ENCODE measurements around the gene CDC20B.
"Not testable (repeated sequence)": the region's sequence is repeated elsewhere in the genome, so short reads cannot be mapped to it uniquely, and the experiment has no call there.

The CDC20B gene

GRCh38 chr5:55096182-55096581 is 76.8 kb downstream of the CDC20B start:
- no peak for DNase-seq (ENCODE audit: low read depth)
- no peak overlapping the region for H3K4me3 ChIP-seq (ENCODE audit: control insufficient read depth, low read depth, low read length)
- TF ChIP-seq, protein P1, sequence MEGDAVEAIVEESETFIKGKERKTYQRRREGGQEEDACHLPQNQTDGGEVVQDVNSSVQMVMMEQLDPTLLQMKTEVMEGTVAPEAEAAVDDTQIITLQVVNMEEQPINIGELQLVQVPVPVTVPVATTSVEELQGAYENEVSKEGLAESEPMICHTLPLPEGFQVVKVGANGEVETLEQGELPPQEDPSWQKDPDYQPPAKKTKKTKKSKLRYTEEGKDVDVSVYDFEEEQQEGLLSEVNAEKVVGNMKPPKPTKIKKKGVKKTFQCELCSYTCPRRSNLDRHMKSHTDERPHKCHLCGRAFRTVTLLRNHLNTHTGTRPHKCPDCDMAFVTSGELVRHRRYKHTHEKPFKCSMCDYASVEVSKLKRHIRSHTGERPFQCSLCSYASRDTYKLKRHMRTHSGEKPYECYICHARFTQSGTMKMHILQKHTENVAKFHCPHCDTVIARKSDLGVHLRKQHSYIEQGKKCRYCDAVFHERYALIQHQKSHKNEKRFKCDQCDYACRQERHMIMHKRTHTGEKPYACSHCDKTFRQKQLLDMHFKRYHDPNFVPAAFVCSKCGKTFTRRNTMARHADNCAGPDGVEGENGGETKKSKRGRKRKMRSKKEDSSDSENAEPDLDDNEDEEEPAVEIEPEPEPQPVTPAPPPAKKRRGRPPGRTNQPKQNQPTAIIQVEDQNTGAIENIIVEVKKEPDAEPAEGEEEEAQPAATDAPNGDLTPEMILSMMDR (IDR thresholded peaks at IDR 0.05; ENCODE audit: control insufficient read depth, insufficient read depth, low read depth, low read length, missing control alignments): no peak

GRCh38 chr5:55091011-55091410 is 82.0 kb downstream of the CDC20B start:
- not testable (repeated sequence) for H3K4me3 ChIP-seq (ENCODE audit: control insufficient read depth, low read depth, low read length); DNase-seq (ENCODE audit: low read depth)

DNA sequence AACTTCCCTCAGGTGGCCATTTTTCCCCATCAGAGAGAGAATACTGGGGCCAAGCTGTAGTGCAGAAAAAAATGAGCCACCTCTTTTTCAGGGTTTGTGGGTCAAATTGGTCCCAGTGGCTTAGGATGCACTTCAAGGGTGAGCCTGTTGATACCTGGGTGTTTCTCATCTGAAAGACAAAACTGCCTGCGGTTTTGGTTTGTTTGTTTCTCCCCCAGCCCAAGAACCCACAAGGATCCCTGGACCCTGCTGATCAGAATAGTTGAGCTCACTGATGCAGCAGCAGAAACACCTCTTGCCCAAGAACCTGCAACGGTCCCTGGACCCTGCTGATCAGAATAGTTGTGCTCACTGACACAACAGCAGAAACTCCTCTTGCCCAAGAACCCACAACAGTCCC is 83.7 kb downstream of the CDC20B start:
- H3K4me3 ChIP-seq (ENCODE audit: control insufficient read depth, low read depth, low read length); DNase-seq (ENCODE audit: low read depth): not testable (repeated sequence)

GRCh38 chr5:55081541-55081940 is 91.4 kb downstream of the CDC20B start:
- no peak overlapping the region for H3K4me3 ChIP-seq (ENCODE audit: control insufficient read depth, low read depth, low read length)
- TF ChIP-seq, protein P1 (IDR thresholded peaks at IDR 0.05; ENCODE audit: control insufficient read depth, insufficient read depth, low read depth, low read length, missing control alignments): no peak
- no peak for DNase-seq (ENCODE audit: low read depth)

DNA sequence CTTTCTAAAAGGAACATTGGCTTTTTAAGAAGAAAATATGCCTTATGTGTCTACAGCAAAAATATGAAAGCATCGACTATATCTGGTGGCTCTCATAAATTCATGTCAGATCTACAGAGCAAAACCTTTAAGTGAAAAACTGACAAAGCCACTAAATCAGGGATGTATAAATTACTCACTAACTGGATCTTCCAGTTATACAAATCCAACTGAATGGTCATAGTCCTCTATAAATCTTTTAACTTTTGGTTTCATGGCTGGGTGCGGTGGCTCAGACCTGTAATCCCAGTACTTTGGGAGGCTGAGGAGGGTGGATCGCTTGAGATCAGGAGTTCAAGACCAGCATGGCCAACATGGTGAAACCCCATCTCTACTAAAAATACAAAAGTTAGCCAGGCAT is 99.8 kb downstream of the CDC20B start:
- no peak for DNase-seq (ENCODE audit: low read depth)
- no peak overlapping the region for H3K4me3 ChIP-seq (ENCODE audit: control insufficient read depth, low read depth, low read length)
- TF ChIP-seq, protein P1 (IDR thresholded peaks at IDR 0.05; ENCODE audit: control insufficient read depth, insufficient read depth, low read depth, low read length, missing control alignments): no peak

DNA sequence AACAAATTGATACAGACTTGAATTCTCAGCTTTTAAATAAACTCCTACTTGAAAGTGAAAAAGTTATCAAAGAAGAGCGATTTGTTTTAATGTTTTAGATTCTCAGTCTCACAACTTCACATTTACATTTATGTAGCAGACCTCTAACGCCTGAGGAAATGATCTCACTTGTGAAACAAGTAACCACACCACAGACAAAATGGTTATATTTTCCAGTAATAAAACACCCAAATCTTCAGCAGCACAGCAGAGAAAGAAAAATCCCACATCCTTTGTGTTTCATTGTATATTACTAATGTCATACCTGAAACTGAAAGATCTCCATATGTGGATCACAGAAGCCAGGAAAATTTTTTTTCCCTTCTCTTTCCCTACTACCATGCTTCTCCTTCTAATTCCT is 100.3 kb downstream of the CDC20B start:
- no peak overlapping the region for H3K4me3 ChIP-seq (ENCODE audit: control insufficient read depth, low read depth, low read length)
- TF ChIP-seq, protein P1 (IDR thresholded peaks at IDR 0.05; ENCODE audit: control insufficient read depth, insufficient read depth, low read depth, low read length, missing control alignments): no peak
- no peak for DNase-seq (ENCODE audit: low read depth)

GRCh38 chr5:55071413-55071812 is 101.6 kb downstream of the CDC20B start:
- H3K4me3 ChIP-seq (ENCODE audit: control insufficient read depth, low read depth, low read length): no peak overlapping the region
- DNase-seq (ENCODE audit: low read depth): no peak
- TF ChIP-seq, protein P1 (IDR thresholded peaks at IDR 0.05; ENCODE audit: control insufficient read depth, insufficient read depth, low read depth, low read length, missing control alignments): no peak

DNA sequence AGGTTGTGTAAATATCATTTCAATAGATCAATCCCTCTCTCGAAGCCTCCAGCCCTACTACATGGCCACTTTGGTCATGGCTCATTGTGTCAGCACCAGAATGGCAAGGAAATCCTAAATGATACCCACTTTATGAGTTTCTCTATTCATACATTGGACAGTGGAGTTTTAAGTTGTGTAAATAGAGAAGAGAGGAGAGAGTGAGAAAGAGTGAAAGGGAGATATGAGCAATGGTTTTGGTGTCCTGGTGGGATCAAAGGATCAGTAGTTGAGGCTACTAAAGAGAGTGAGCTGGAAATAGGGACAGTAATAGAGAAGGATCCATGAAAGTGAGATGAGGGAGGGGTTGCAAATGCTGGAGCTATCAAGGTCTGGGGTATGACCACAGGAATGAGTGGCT is 102.0 kb downstream of the CDC20B start:
- no peak overlapping the region for H3K4me3 ChIP-seq (ENCODE audit: control insufficient read depth, low read depth, low read length)
- TF ChIP-seq, protein P1 (IDR thresholded peaks at IDR 0.05; ENCODE audit: control insufficient read depth, insufficient read depth, low read depth, low read length, missing control alignments): no peak
- DNase-seq (ENCODE audit: low read depth): no peak

Data from AG09309 (cell line).